Tibial nerve (tissue), 4 donors: ENCODE data around the gene C1QTNF6. TPM values are rescaled to one million over a fixed set of nuclear protein-coding genes. Genes with fewer than 3 reads are reported as not detected.

Experiments used
- DNase-seq, 2 donors: peaks; one replicate each; pipeline ENCODE4 v3.0.0-alpha.2; 2019; ENCODE audit warnings: low spot score in 2 of 2
- H3K27ac ChIP-seq, 4 donors: fragments of 200-600 bp; sonication (generic) in 3 of 4; one replicate each; pipeline ENCODE4 v1.5.1; 2017 to 2019; ENCODE audit warnings: mild to moderate bottlenecking in 1 of 4
- H3K27me3 ChIP-seq, 2 donors: fragments of 200-600 bp; sonication (generic) in 1 of 2; one replicate each; pipeline versions ENCODE4 v1.5.1 to v1.6.0; 2017 to 2019
- H3K36me3 ChIP-seq, 3 donors: fragments of 200-600 bp; sonication (generic); one replicate each; pipeline ENCODE4 v1.5.1; 2018 to 2019
- H3K4me1 ChIP-seq, 4 donors: fragments of 200-600 bp; sonication (generic) in 3 of 4; one replicate each; pipeline ENCODE4 v1.5.1; 2017 to 2019
- H3K4me3 ChIP-seq, 4 donors: fragments of 200-600 bp; sonication (generic) in 3 of 4; one replicate each; pipeline ENCODE4 v1.5.1; 2017 to 2019; ENCODE audit warnings: mild to moderate bottlenecking in 1 of 4, moderate library complexity in 1 of 4
- H3K9me3 ChIP-seq, 4 donors: fragments of 200-600 bp; sonication (generic) in 3 of 4; one replicate each; pipeline ENCODE4 v1.5.1; 2017 to 2019
- CTCF ChIP-seq, 5 experiments: fragments of 200-600 bp in 3 of 5; fragments of 450-650 bp in 2 of 5; sonication (generic) in 3 of 5; IDR thresholded peaks; one replicate each; pipeline ENCODE4 v1.5.1; 2016 to 2019; ENCODE audit warnings: antibody characterized with exemption in 5 of 5, mild to moderate bottlenecking in 3 of 5, moderate library complexity in 2 of 5
- EP300 ChIP-seq, 2 donors: sonication (generic); formaldehyde crosslinking; IDR thresholded peaks; one replicate each; pipeline ENCODE4 v1.6.1; 2017; ENCODE audit warnings: antibody characterized with exemption in 2 of 2, mild to moderate bottlenecking in 1 of 2
- POLR2A ChIP-seq, 2 donors: fragments of 450-650 bp; IDR thresholded peaks; one replicate each; pipeline ENCODE4 v1.6.1; 2017; ENCODE audit warnings: antibody characterized with exemption in 2 of 2, mild to moderate bottlenecking in 2 of 2, moderate library complexity in 2 of 2
- WGBS, 2 donors: methylation state at CpG; one replicate each; pipeline ENCODE4 v1.1.5; 2018; 5-methylcytosine and 5-hydroxymethylcytosine counted together
- total RNA-seq, 4 donors: library from RNA; depleted of rRNA; stranded (reverse); fragments of >200 nt; gene quantifications; one replicate each; pipeline ENCODE4 v1.1.0, GENCODE V29; 2016

The C1QTNF6 gene
- total RNA-seq, 4 donors from 2014 or later = 2.6 to 3.9 (median 3.4) TPM

GRCh38 chr22:37232140-37232998 lies 44.3 kb upstream of the C1QTNF6 start:
- H3K4me1 ChIP-seq = peaks cover 0 to 38% (median 5%) of the 10 kb centered on the region in 4 donors
- H3K36me3 ChIP-seq = no peaks in the 10 kb centered on the region
- H3K4me3 ChIP-seq = no peak overlapping the region
- H3K27ac ChIP-seq = no peak overlapping the region
- peaks cover 0 to 59% of the 10 kb centered on the region in 2 donors for H3K27me3 ChIP-seq
- WGBS, 2 donors = 74 to 75% methylated on average over 12 to 15 of the region's 15 CpGs
- TF ChIP-seq CTCF (IDR thresholded peaks at IDR 0.05) (no peak), EP300 (IDR thresholded peaks at IDR 0.05) (no peak), POLR2A (IDR thresholded peaks at IDR 0.05) (no peak)
- no peak for DNase-seq
- H3K9me3 ChIP-seq = no peaks in the 10 kb centered on the region

GRCh38 chr22:37231406-37232139 lies 43.5 kb upstream of the C1QTNF6 start:
- peak overlapping the region in 1 of 4 donors; percentile 45 for H3K27ac ChIP-seq
- H3K9me3 ChIP-seq = no peaks in the 10 kb centered on the region
- H3K4me3 ChIP-seq = no peak overlapping the region
- H3K36me3 ChIP-seq = no peaks in the 10 kb centered on the region
- peaks cover 0 to 38% (median 5%) of the 10 kb centered on the region in 4 donors for H3K4me1 ChIP-seq
- DNase-seq = no peak
- 74 to 77% methylated on average over 21 of the region's 21 CpGs for WGBS, 2 donors
- no peak for TF ChIP-seq EP300 (IDR thresholded peaks at IDR 0.05)
- TF ChIP-seq CTCF (IDR thresholded peaks at IDR 0.05) = no peak
- no peak for TF ChIP-seq POLR2A (IDR thresholded peaks at IDR 0.05)
- peaks cover 0 to 56% of the 10 kb centered on the region in 2 donors for H3K27me3 ChIP-seq

DNA sequence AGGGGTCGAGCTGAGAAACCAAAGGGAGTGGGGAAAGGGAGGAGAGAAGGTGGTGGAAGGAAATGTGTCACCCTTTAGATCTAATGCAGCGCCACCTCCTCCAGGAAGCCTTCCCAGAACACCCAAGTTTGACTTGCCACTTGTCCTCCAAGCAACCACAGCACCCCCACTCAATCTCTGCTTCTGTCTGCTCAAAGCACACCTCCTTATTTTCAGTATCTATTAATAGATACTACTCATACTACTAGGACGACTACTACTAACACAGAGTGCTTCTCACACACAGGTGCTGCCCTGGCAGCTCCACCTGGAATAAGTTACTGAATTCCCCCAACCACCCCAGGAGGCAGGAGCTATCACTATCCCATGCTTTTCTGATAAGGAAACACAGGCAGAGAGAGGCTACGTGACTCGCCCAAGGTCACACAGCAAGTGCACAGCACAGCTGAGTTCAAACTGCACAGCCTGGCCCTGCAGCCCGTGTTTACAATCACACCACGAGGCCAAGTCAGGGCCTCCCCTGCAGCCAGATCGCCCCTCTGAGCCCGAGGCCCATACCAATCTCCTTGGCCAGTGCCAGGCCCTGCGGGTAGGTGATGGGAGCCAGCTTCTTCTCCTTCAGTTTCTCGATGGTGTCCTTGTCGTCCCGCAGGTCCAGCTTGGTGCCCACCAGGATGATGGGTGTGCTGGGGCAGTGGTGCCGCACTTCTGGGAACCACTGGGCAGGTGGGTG lies 42.8 kb upstream of the C1QTNF6 start:
- Histone ChIP-seq H3K4me1 (peaks cover 0 to 38% (median 5%) of the 10 kb centered on the region in 4 donors), H3K9me3 (no peaks in the 10 kb centered on the region), H3K27ac (peak overlapping the region in 1 of 4 donors; percentile 82), H3K36me3 (no peaks in the 10 kb centered on the region), H3K27me3 (peaks cover 0 to 48% of the 10 kb centered on the region in 2 donors), H3K4me3 (no peak overlapping the region)
- no peak for DNase-seq
- TF ChIP-seq POLR2A (IDR thresholded peaks at IDR 0.05) (no peak), CTCF (IDR thresholded peaks at IDR 0.05) (no peak)
- 74 to 83% methylated on average over 14 of the region's 14 CpGs for WGBS, 2 donors

GRCh38 chr22:37229805-37230672 lies 42.0 kb upstream of the C1QTNF6 start:
- Histone ChIP-seq H3K4me3 (no peak overlapping the region), H3K36me3 (no peaks in the 10 kb centered on the region), H3K27me3 (peaks cover 0 to 40% of the 10 kb centered on the region in 2 donors), H3K4me1 (peaks cover 0 to 31% (median 5%) of the 10 kb centered on the region in 4 donors), H3K9me3 (no peaks in the 10 kb centered on the region), H3K27ac (peak overlapping the region in 1 of 4 donors; percentile 82)
- 48 to 61% methylated on average over 5 to 6 of the region's 8 CpGs for WGBS, 2 donors
- no peak for DNase-seq
- no peak for TF ChIP-seq EP300 (IDR thresholded peaks at IDR 0.05)
